GM12875 (cell line): ENCODE measurements around the gene ADCY10.

Experiments used
- H3K4me3 ChIP-seq: one replicate; pipeline ENCODE4 v1.5.1; 2011; ENCODE audit warnings: low read depth, low read length, control low read depth
- TF ChIP-seq, protein P1 (sequence below): IDR thresholded peaks from 2 replicates; pipeline ENCODE4 v1.5.1; 2011; ENCODE audit warnings: low read depth, mild to moderate bottlenecking, control low read depth, inconsistent platforms, low read length, moderate library complexity, borderline replicate concordance; ENCODE audit not compliant: insufficient read depth

The ADCY10 gene

GRCh38 chr1:167913895-167914496, at the start of gene ADCY10:
TSS of gene ADCY10 (minus strand) at chr1:167914134. CDS start at chr1:167905140, 8,994 bp downstream.
- TF ChIP-seq, protein P1, sequence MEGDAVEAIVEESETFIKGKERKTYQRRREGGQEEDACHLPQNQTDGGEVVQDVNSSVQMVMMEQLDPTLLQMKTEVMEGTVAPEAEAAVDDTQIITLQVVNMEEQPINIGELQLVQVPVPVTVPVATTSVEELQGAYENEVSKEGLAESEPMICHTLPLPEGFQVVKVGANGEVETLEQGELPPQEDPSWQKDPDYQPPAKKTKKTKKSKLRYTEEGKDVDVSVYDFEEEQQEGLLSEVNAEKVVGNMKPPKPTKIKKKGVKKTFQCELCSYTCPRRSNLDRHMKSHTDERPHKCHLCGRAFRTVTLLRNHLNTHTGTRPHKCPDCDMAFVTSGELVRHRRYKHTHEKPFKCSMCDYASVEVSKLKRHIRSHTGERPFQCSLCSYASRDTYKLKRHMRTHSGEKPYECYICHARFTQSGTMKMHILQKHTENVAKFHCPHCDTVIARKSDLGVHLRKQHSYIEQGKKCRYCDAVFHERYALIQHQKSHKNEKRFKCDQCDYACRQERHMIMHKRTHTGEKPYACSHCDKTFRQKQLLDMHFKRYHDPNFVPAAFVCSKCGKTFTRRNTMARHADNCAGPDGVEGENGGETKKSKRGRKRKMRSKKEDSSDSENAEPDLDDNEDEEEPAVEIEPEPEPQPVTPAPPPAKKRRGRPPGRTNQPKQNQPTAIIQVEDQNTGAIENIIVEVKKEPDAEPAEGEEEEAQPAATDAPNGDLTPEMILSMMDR = no peak
- no peak within 1 kb of the TSS for H3K4me3 ChIP-seq

DNA sequence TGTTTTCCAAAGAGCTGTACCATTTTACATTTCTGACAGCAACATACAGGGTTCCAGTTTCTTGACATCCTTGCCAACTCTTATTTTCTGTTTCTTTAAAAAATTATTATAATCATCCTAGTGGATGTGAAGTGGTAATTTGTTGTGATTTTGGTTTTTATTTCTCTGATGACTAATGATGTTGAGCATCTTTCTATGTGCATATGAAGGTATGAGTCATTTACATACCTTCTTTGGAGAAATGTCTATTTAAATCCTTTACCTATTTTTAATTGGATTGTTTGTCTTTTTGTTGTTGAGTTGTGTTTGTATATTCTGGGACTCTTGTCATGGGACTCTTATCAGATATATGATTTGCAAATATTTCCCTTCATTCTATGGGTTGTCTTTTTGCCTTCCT, 43.8 kb upstream of the ADCY10 start:
- TF ChIP-seq, protein P1 = no peak
- H3K4me3 ChIP-seq = no peak overlapping the region

DNA sequence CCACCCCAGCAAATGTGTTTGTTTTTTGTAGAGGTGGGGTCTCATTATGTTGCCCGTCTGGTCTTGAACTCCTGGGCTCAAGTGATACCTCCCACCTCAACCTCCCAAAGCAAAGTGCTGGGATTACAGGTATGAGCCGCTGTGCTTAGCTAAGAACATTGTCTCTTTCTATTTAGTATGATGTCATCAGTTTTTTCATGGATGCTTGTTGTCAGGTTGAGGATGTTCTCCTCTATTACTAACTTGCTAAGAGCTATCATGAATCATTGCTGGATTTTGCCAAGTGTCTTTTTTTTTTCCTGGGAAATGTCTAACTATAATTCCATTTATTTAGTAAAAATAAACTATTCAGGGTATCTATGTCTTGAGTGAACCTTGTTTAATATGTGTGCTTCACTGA, 42.0 kb upstream of the ADCY10 start:
- TF ChIP-seq, protein P1 = no peak
- H3K4me3 ChIP-seq = no peak overlapping the region

DNA sequence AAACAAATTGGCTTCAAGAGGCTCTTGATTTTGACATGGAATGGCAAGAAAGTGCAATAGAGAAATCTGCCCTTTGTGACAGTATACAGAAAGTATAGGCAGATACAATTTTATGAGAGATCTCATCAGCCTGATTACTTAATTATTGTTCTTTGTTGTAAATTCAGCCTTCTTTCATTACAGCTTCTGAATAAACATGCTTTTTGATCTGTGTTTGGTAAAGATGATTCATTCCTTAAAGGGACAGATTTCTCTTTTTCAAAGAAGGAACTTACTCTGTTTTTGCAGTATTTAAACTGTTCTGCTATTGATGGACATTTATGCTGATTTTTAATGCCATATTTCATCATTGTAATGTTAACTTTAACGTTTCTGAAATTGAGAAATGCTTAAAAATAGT, 36.6 kb upstream of the ADCY10 start:
- H3K4me3 ChIP-seq = no peak overlapping the region
- TF ChIP-seq, protein P1 = no peak

DNA sequence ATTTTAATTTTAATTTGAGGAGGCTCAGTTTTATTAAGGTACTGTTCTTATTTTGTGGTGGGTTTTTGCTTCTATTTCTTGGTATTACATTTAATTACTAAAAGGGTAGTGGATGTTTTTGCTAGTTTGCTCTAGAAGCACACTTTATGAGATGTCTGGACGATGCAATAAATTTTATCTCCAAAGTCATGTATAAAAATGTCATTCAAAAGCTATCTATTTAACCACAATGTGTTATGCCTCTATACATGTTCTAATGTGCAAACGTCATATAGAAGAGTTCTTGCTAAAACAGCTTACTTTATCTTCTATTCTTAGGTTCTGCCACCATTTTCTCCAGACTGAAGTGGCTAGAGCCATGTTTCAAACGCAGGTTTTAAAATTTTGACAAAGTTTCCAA, 35.9 kb upstream of the ADCY10 start:
- H3K4me3 ChIP-seq = no peak overlapping the region
- TF ChIP-seq, protein P1 = no peak

DNA sequence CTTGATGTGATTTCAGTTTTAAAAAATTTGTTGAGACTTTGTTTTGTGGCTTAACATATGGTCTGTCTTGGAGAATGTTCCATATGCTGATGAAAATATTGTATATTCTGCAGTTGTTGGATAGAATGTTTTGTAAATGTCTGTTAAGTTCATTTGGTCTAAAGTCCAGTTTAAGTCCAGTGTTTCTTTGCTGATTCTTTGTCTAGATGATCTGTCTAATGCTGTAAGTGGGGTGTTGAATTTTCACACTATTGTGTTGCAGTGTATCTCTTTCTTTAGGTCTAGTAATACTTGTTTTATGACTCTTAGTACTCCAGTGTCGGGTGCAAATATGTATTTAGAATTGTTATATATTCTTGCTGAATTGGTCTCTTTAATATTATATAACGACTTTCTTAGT, 33.8 kb upstream of the ADCY10 start:
- H3K4me3 ChIP-seq = no peak overlapping the region
- TF ChIP-seq, protein P1 = no peak

DNA sequence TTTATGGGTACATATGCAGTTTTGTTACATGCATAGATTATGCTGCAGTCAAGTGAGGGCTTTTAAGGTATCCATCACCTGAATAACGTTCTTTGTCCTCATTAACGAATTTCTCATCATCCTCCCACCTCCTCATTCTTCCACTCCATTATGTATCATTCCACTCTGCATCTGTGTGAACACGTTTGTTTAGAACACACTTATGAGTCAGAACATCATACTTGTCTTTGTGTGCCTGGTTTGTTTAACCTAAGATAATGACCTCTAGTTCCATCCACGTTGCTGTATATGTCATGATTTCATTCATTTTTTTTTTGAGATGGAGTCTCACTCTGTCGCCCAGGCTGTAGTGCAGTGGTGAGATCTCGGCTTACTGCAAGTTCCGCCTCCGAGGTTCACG, 29.6 kb upstream of the ADCY10 start:
- TF ChIP-seq, protein P1 = no peak
- no peak overlapping the region for H3K4me3 ChIP-seq
